DOHH2 (cell line): ENCODE results near the gene MBD5.

Experiments used
- H3F3A ChIP-seq: fragments of 200-600 bp; sonication (generic), shearing (Covaris generic); 2 replicates; pipeline ENCODE4 v1.6.0; 2016; ENCODE audit warnings: antibody characterized with exemption, mild to moderate bottlenecking; ENCODE audit not compliant: control insufficient read depth, insufficient read depth
- H3K27ac ChIP-seq: fragments of 200-600 bp; sonication (generic); 2 replicates; pipeline ENCODE4 v1.5.1; 2014; ENCODE audit warnings: low read depth, mild to moderate bottlenecking, low read length, moderate library complexity
- H3K27me3 ChIP-seq: fragments of 200-600 bp; sonication (generic); 2 replicates; pipeline ENCODE4 v1.6.1; 2014; ENCODE audit warnings: mild to moderate bottlenecking, low read length, mixed read lengths; ENCODE audit not compliant: control insufficient read depth
- H3K36me3 ChIP-seq: fragments of 200-600 bp; sonication (generic); 2 replicates; pipeline ENCODE4 v1.6.1; 2014; ENCODE audit warnings: mild to moderate bottlenecking, low read length, moderate library complexity, mixed read lengths; ENCODE audit not compliant: control insufficient read depth
- H3K4me1 ChIP-seq: fragments of 200-600 bp; sonication (generic); 2 replicates; pipeline ENCODE4 v1.6.1; 2014; ENCODE audit warnings: mild to moderate bottlenecking, low read length, mixed read lengths; ENCODE audit not compliant: control insufficient read depth
- H3K4me2 ChIP-seq: fragments of 200-600 bp; sonication (generic); 2 replicates; pipeline ENCODE4 v1.6.0; 2014; ENCODE audit warnings: mild to moderate bottlenecking, low read length, moderate library complexity
- H3K4me3 ChIP-seq: fragments of 200-600 bp; sonication (generic); 2 replicates; pipeline ENCODE4 v1.5.1; 2014; ENCODE audit warnings: mild to moderate bottlenecking, low read length, mixed read lengths
- H3K79me2 ChIP-seq: fragments of 200-600 bp; sonication (generic); 2 replicates; pipeline ENCODE4 v1.6.1; 2014; ENCODE audit warnings: mild to moderate bottlenecking, low read length, mixed read lengths; ENCODE audit not compliant: control insufficient read depth
- H3K9me2 ChIP-seq: fragments of 200-600 bp; sonication (generic); replicated peaks from 2 replicates; pipeline ENCODE4 v1.6.1; 2014; ENCODE audit warnings: mild to moderate bottlenecking, low read length, mixed read lengths; ENCODE audit not compliant: control insufficient read depth
- H3K9me3 ChIP-seq: fragments of 200-600 bp; sonication (generic); 2 replicates; pipeline ENCODE4 v1.6.1; 2014; ENCODE audit warnings: antibody characterized with exemption, low read length, mixed read lengths; ENCODE audit not compliant: control insufficient read depth, insufficient read depth
- H4K20me1 ChIP-seq: fragments of 200-600 bp; sonication (generic); 2 replicates; pipeline ENCODE4 v1.6.0; 2014; ENCODE audit warnings: low read depth, mild to moderate bottlenecking, antibody characterized with exemption, low read length, moderate library complexity; ENCODE audit not compliant: control insufficient read depth, insufficient read depth
- EZH2phosphoT487 ChIP-seq: fragments of 200-600 bp; sonication (generic); IDR thresholded peaks from 2 replicates; pipeline ENCODE4 v1.6.1; 2017; ENCODE audit warnings: borderline replicate concordance, mild to moderate bottlenecking, antibody characterized with exemption, low read length, moderate library complexity, mixed read lengths
- TF ChIP-seq, protein P1 (sequence below): fragments of 200-600 bp; sonication (generic); IDR thresholded peaks from one replicate; pipeline ENCODE4 v1.5.1; 2014; ENCODE audit warnings: antibody characterized with exemption, mild to moderate bottlenecking, low read depth, low read length; ENCODE audit not compliant: poor library complexity, severe bottlenecking

The MBD5 gene

DNA sequence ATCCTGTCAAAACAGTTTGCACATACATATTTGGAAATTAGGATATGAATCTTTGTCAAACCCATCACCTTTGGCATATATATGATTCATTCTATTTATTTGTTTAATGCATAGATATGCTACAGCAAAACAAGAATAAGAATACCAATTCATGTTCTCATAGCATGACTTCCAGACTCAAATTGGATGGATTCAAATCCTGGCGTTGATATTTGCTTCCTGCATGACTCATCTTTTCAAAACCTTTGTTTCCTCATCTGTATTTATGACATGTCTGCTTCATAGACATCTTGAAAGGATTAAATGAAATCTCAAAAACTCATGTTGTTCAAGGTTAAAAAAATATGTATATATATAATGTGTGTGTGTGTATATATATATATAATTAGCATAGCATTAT, 261.3 kb downstream of the MBD5 start:
- H3K4me3 ChIP-seq: no peak overlapping the region
- H3K27ac ChIP-seq: no peak overlapping the region
- no peak overlapping the region for H3K4me2 ChIP-seq
- H4K20me1 ChIP-seq: no peaks in the 10 kb centered on the region
- H3K9me3 ChIP-seq: no peaks in the 10 kb centered on the region
- no peaks in the 10 kb centered on the region for H3K36me3 ChIP-seq
- H3K9me2 ChIP-seq: no peaks in the 10 kb centered on the region
- no peaks in the 10 kb centered on the region for H3K4me1 ChIP-seq
- no peak for TF ChIP-seq EZH2phosphoT487
- TF ChIP-seq, protein P1, sequence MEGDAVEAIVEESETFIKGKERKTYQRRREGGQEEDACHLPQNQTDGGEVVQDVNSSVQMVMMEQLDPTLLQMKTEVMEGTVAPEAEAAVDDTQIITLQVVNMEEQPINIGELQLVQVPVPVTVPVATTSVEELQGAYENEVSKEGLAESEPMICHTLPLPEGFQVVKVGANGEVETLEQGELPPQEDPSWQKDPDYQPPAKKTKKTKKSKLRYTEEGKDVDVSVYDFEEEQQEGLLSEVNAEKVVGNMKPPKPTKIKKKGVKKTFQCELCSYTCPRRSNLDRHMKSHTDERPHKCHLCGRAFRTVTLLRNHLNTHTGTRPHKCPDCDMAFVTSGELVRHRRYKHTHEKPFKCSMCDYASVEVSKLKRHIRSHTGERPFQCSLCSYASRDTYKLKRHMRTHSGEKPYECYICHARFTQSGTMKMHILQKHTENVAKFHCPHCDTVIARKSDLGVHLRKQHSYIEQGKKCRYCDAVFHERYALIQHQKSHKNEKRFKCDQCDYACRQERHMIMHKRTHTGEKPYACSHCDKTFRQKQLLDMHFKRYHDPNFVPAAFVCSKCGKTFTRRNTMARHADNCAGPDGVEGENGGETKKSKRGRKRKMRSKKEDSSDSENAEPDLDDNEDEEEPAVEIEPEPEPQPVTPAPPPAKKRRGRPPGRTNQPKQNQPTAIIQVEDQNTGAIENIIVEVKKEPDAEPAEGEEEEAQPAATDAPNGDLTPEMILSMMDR: no peak
- H3K79me2 ChIP-seq: no peaks in the 10 kb centered on the region
- H3F3A ChIP-seq: no peaks in the 10 kb centered on the region
- no peaks in the 10 kb centered on the region for H3K27me3 ChIP-seq

DNA sequence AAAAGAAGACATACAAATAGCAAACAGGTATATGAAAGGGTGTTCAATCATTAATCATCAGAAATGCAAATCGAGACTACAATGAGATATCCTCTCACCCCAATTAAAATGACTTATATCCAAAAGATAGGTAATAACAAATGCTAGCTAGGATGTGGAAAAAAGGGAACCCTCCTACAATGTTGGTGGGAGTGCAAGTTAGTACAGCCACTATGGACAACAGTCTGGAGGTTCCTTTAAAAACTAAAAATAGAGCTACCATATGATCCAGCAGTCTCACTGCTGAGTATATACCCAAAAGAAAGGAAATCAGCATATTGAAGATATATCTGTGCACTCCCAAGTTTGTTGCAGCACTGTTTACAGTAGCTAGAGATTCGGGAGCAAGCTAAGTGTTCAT, 271.5 kb downstream of the MBD5 start:
- no peak overlapping the region for H3K4me2 ChIP-seq
- H3K9me3 ChIP-seq: no peaks in the 10 kb centered on the region
- H3F3A ChIP-seq: no peaks in the 10 kb centered on the region
- H3K4me1 ChIP-seq: no peaks in the 10 kb centered on the region
- no peak for TF ChIP-seq EZH2phosphoT487
- TF ChIP-seq, protein P1: no peak
- H3K36me3 ChIP-seq: no peaks in the 10 kb centered on the region
- H3K9me2 ChIP-seq: no peaks in the 10 kb centered on the region
- no peaks in the 10 kb centered on the region for H3K27me3 ChIP-seq
- no peaks in the 10 kb centered on the region for H4K20me1 ChIP-seq
- H3K27ac ChIP-seq: no peak overlapping the region
- no peak overlapping the region for H3K4me3 ChIP-seq
- H3K79me2 ChIP-seq: no peaks in the 10 kb centered on the region

GRCh38 chr2:148298196-148298595, 277.3 kb downstream of the MBD5 start:
- no peaks in the 10 kb centered on the region for H3F3A ChIP-seq
- no peaks in the 10 kb centered on the region for H3K4me1 ChIP-seq
- H4K20me1 ChIP-seq: no peaks in the 10 kb centered on the region
- no peaks in the 10 kb centered on the region for H3K9me3 ChIP-seq
- H3K9me2 ChIP-seq: no peaks in the 10 kb centered on the region
- H3K27me3 ChIP-seq: no peaks in the 10 kb centered on the region
- no peaks in the 10 kb centered on the region for H3K36me3 ChIP-seq
- no peak overlapping the region for H3K4me3 ChIP-seq
- TF ChIP-seq EZH2phosphoT487: no peak
- no peaks in the 10 kb centered on the region for H3K79me2 ChIP-seq
- H3K27ac ChIP-seq: no peak overlapping the region
- no peak overlapping the region for H3K4me2 ChIP-seq

DNA sequence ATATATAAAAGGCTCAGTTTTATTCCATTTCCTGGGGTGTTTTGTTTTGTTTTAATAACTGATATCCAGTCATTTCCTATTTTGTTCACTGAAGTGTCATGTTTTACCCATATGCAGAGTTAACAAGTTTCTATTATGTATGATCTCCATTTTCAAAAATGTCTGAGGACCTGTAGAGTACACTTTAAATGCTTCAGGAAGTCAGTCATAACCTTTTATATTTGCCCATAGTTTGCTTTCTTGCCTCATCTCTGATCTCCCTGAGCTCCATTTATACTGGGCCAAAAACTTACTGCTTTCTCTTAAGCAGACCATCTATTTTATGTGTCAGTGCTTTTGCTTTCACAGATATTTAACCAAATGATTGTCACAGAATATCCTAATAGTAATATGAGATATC, 278.7 kb downstream of the MBD5 start:
- no peak overlapping the region for H3K4me3 ChIP-seq
- H4K20me1 ChIP-seq: no peaks in the 10 kb centered on the region
- no peaks in the 10 kb centered on the region for H3K9me2 ChIP-seq
- no peaks in the 10 kb centered on the region for H3K9me3 ChIP-seq
- no peak overlapping the region for H3K27ac ChIP-seq
- no peaks in the 10 kb centered on the region for H3K79me2 ChIP-seq
- no peaks in the 10 kb centered on the region for H3K27me3 ChIP-seq
- no peaks in the 10 kb centered on the region for H3K36me3 ChIP-seq
- H3K4me1 ChIP-seq: no peaks in the 10 kb centered on the region
- H3K4me2 ChIP-seq: no peak overlapping the region
- TF ChIP-seq, protein P1: no peak
- no peak for TF ChIP-seq EZH2phosphoT487
- H3F3A ChIP-seq: no peaks in the 10 kb centered on the region
